Stimulated activated naive B cell treated with anti-CD40 and anti-IgM and Interleukin-4, amounts not matched to agents 10 μg/mL and 1 μg/mL and 100 μg/mL, for 72 hours (primary cell): ENCODE data around the gene DNAI7.

Source experiments
- ATAC-seq, 2 donors: fragments of 150-1000 bp; cut with Tn5 transposase; replicated peaks; 2 replicates each; pipeline ENCODE4 v1.10.0; 2021; ENCODE audit warnings: moderate library complexity in 1 of 2
- DNase-seq: peaks from one replicate; pipeline ENCODE4 v3.0.0; 2021
- H3K27ac Mint-ChIP-seq: one replicate; pipeline ENCODE4 v1.8.0; 2022; ENCODE audit warnings: mild to moderate bottlenecking, mixed read lengths
- H3K27me3 Mint-ChIP-seq, 2 donors: one replicate each; pipeline ENCODE4 v1.8.0; 2022; ENCODE audit warnings: mixed read lengths in 2 of 2
- H3K36me3 Mint-ChIP-seq, 2 donors: one replicate each; pipeline ENCODE4 v1.8.0; 2022; ENCODE audit warnings: mixed read lengths in 2 of 2, mild to moderate bottlenecking in 1 of 2
- H3K4me1 Mint-ChIP-seq, 2 donors: one replicate each; pipeline ENCODE4 v1.8.0; 2022; ENCODE audit warnings: mixed read lengths in 2 of 2, mild to moderate bottlenecking in 1 of 2
- H3K4me3 Mint-ChIP-seq, 2 donors: one replicate each; pipeline ENCODE4 v1.8.0; 2022; ENCODE audit warnings: mild to moderate bottlenecking in 2 of 2, mixed read lengths in 2 of 2, moderate library complexity in 1 of 2
- H3K9me3 Mint-ChIP-seq, 2 donors: one replicate each; pipeline ENCODE4 v1.8.0; 2022; ENCODE audit warnings: mixed read lengths in 2 of 2, mild to moderate bottlenecking in 1 of 2

The DNAI7 gene

DNA sequence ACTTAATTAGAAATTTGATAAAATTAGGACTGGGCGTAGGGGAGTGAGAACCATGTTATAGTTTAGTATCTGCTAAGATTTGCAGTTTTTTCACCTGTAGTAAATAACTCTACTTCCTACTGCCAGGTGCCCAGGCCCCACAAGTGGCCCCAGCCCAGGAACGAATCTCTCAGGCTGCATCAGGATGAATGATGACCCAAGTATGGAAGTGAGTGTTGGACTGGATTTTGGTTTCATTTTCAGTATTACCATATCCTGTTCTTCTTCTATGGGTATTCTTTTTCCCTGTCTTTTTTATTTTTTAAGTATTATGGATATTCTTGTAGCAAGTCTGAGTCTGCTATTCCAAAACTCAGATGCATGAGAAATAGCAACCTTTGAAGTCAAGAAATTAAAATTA is 125.7 kb downstream of the DNAI7 start:
- peaks cover under 1 to 1% of the 10 kb centered on the region in 2 donors for H3K9me3 Mint-ChIP-seq
- H3K4me3 Mint-ChIP-seq: no peak overlapping the region
- peaks cover 43 to 87% of the 10 kb centered on the region in 2 donors for H3K4me1 Mint-ChIP-seq
- peaks cover 76 to 89% of the 10 kb centered on the region in 2 donors for H3K36me3 Mint-ChIP-seq
- H3K27ac Mint-ChIP-seq: no peak overlapping the region
- H3K27me3 Mint-ChIP-seq: no peaks in the 10 kb centered on the region
- DNase-seq (no peak), ATAC-seq (no peak)

DNA sequence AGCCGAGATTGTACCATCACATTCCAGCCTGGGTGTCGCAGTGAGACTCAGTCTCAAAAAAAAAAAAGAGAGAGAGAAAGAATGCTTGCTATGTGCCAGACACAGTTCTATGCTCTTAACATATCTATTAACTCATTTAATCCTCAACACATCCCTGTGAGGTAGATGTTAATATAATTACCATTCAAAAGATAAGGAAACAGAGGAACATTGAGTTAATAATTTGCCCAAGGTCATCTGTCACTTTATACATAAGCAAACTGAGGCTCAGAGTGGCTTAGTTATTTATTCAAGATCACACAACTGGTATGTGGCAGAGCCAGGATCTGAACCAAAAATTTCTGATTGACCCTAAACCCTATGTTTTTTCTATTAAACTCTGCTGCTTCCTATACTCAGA is 129.9 kb downstream of the DNAI7 start:
- H3K4me1 Mint-ChIP-seq: peaks cover 35 to 84% of the 10 kb centered on the region in 2 donors
- no peak overlapping the region for H3K4me3 Mint-ChIP-seq
- H3K27me3 Mint-ChIP-seq: no peaks in the 10 kb centered on the region
- H3K36me3 Mint-ChIP-seq: peaks cover 72 to 83% of the 10 kb centered on the region in 2 donors
- H3K9me3 Mint-ChIP-seq: no peaks in the 10 kb centered on the region
- peak overlapping the region; percentile 81 for H3K27ac Mint-ChIP-seq
- no peak for ATAC-seq
- no peak for DNase-seq

DNA sequence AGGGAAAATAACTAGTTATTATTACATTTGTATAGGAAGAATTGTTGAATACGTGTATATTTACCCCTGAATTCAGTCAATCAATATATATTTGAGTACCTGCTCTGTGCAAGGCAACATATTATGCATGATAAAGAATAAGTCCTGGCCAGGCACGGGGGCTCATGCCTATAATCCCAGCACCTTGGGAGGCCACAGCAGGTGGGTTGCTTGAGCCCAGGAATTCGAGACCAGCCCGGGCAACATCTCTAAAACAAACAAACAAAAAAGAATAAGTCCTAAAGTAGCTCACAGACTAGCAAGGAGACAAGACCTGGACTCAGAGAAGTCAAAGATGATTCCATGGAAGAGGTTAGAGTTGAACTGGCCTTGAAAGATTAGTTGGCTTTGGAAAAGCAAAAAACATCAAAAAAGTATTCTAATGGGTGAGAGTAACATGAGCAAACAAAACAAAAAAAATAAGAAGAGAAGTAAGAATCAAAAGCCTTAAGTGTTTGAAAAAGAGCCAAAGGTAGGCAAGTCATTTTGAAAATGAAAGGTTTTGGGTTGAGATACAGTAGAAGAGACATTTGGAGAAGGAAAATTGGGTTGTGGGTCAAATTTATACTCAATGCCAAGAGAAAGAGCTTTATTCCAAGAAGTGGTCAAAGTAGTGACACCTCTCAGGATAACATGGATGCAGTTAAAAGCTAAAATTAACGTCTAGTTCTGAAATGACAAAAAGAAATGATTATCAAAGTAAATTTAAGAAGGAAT is 130.9 kb downstream of the DNAI7 start:
- no peak for DNase-seq
- H3K9me3 Mint-ChIP-seq: no peaks in the 10 kb centered on the region
- H3K27me3 Mint-ChIP-seq: no peaks in the 10 kb centered on the region
- peak in 1 of 2 donors; percentile 39 for ATAC-seq
- H3K27ac Mint-ChIP-seq: peak overlapping the region; percentile 87
- peaks cover 70 to 76% of the 10 kb centered on the region in 2 donors for H3K36me3 Mint-ChIP-seq
- peak overlapping the region; percentile 2 to 53 for H3K4me3 Mint-ChIP-seq
- H3K4me1 Mint-ChIP-seq: peaks cover 35 to 80% of the 10 kb centered on the region in 2 donors

DNA sequence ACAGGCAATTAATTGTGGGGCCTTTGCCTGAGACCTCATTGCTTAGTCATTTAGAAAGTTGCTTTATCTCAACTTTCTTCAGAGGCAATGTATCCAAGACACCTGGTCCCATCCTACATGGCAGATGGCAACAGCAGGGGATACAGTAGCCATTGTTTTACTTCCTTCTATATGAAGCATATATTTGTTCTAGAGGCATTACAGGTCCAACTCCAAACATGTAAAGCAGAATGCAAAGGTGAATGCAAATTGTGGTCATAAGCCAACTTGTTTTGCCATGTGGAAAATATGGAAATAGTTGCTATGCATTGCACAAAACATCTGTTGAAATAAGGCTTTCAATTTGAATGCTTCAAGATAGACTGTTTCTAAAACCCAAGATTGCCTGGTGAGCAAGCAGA is 136.3 kb downstream of the DNAI7 start:
- Mint-ChIP-seq H3K27me3 (no peaks in the 10 kb centered on the region), H3K4me3 (peak overlapping the region; percentile 39 to 57), H3K27ac (peak overlapping the region; percentile 5), H3K36me3 (peaks cover 59 to 60% of the 10 kb centered on the region in 2 donors), H3K9me3 (no peaks in the 10 kb centered on the region), H3K4me1 (peaks cover 38 to 72% of the 10 kb centered on the region in 2 donors)
- ATAC-seq (peak; percentile 16 to 17), DNase-seq (no peak)
